IMR-90 (cell line): ENCODE results near the gene CLDN14.

Experiments used
- CHD1 ChIP-seq: IDR thresholded peaks from 2 replicates; pipeline ENCODE4 v1.6.1; 2012; ENCODE audit warnings: low read depth, low read length, improper control_type of control experiment
- CTCF ChIP-seq: conservative IDR thresholded peaks from 2 replicates; pipeline ENCODE4 v1.5.1; 2012; ENCODE audit warnings: mild to moderate bottlenecking, low read depth, low read length, improper control_type of control experiment
- FOS ChIP-seq: fragments of 150-350 bp; IDR thresholded peaks from 2 replicates; pipeline ENCODE4 v1.6.1; 2016; ENCODE audit warnings: low read depth, low read length
- MAFK ChIP-seq: IDR thresholded peaks from 2 replicates; pipeline ENCODE4 v1.6.1; 2012; ENCODE audit warnings: low read depth, low read length, improper control_type of control experiment
- MAZ ChIP-seq: IDR thresholded peaks from 2 replicates; pipeline ENCODE4 v1.6.1; 2012; ENCODE audit warnings: low read depth, mild to moderate bottlenecking, low read length, improper control_type of control experiment, moderate library complexity, borderline replicate concordance
- POLR2A ChIP-seq: IDR thresholded peaks from 2 replicates; pipeline ENCODE4 v1.6.1; 2012; ENCODE audit warnings: mild to moderate bottlenecking, low read depth, low read length
- RAD21 ChIP-seq: IDR thresholded peaks from 2 replicates; pipeline ENCODE4 v1.6.1; 2012; ENCODE audit warnings: low read length, improper control_type of control experiment
- RFX5 ChIP-seq: IDR thresholded peaks from 2 replicates; pipeline ENCODE4 v1.8.0; 2012; ENCODE audit warnings: low read depth, mild to moderate bottlenecking, low read length, moderate library complexity
- SMC3 ChIP-seq: fragments of 150-350 bp; IDR thresholded peaks from 2 replicates; pipeline ENCODE4 v1.6.1; 2016; ENCODE audit warnings: low read depth, mild to moderate bottlenecking, antibody characterized with exemption, low read length, moderate library complexity
- USF2 ChIP-seq: fragments of 150-350 bp; IDR thresholded peaks from 2 replicates; pipeline ENCODE4 v1.6.1; 2017; ENCODE audit warnings: mild to moderate bottlenecking, antibody characterized with exemption, low read length, low read depth

GRCh38 chr21:36487641-36488307 is 7.9 kb upstream of the CLDN14 start:
- TF ChIP-seq POLR2A (no peak), CTCF (no peak), MAZ (no peak), CHD1 (no peak), USF2 (no peak), RFX5 (no peak), FOS (no peak), RAD21 (no peak), MAFK (no peak), SMC3 (no peak)
